ENCODE results near the gene NTM.

- TF ChIP-seq EZH2 (IDR thresholded peaks at IDR 0.05): no peak
- no peak for TF ChIP-seq POLR2AphosphoS5 (IDR thresholded peaks at IDR 0.05; ENCODE audit: borderline replicate concordance, low read depth, low read length)
Observed at GRCh38 chr11:131833366-131833765, 463.0 kb downstream of the NTM start.
